GM18861 (cell line): Measurements from ENCODE around the gene FAM118B.
"Not testable (repeated sequence)": the region's sequence is repeated elsewhere in the genome, so short reads cannot be mapped to it uniquely, and the experiment has no call there.

Experiments
- ATAC-seq: cut with Tn5 transposase; IDR thresholded peaks from one replicate; pipeline ENCODE4 v1.9.1; 2021; ENCODE audit not compliant: unreplicated experiment

Gene FAM118B

GRCh38 chr11:126308771-126309170 is 97.2 kb downstream of the FAM118B start:
- not testable (repeated sequence) for ATAC-seq

- peak; percentile 65 for ATAC-seq
These were observed 98.8 kb downstream of the FAM118B start for GRCh38 chr11:126310200-126310991.

- no peak for ATAC-seq
These were observed 99.4 kb downstream of the FAM118B start for GRCh38 chr11:126310992-126311310.

GRCh38 chr11:126311401-126312291 is 100.1 kb downstream of the FAM118B start:
- ATAC-seq, result no peak
